ENCODE results near the gene VPS41.
"Not testable (repeated sequence)": the region's sequence is repeated elsewhere in the genome, so short reads cannot be mapped to it uniquely, and the experiment has no call there.

VPS41 gene

GRCh38 chr7:38863601-38864291, 45.2 kb downstream of the VPS41 start:
- no peak for DNase-seq
- in situ Hi-C loops (cut with MboI; ENCODE audit: low pct_unique_long_range_greater_than_20kb, low sequenced_read_pairs): no loop called here

DNA sequence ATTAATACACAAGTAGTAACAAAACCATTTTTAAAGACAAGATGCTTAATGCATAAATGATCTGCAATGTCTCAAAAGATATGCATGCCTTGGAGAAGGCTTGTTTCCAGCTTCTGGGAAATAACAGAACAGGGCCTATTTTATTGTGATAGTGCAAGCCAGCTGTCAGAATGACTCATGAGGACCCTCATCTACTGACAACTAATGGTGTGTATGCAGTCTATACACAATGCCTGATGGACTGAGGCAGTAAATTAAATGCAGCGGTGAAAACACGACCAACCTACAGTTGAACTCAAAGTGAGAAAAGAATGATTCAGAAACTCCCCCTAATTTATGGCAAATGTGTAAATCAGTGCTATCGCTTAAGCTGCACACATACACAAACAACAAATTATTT, 46.3 kb downstream of the VPS41 start:
- no peak for DNase-seq
- in situ Hi-C loops (cut with MboI; ENCODE audit: low pct_unique_long_range_greater_than_20kb, low sequenced_read_pairs): no loop called here

DNA sequence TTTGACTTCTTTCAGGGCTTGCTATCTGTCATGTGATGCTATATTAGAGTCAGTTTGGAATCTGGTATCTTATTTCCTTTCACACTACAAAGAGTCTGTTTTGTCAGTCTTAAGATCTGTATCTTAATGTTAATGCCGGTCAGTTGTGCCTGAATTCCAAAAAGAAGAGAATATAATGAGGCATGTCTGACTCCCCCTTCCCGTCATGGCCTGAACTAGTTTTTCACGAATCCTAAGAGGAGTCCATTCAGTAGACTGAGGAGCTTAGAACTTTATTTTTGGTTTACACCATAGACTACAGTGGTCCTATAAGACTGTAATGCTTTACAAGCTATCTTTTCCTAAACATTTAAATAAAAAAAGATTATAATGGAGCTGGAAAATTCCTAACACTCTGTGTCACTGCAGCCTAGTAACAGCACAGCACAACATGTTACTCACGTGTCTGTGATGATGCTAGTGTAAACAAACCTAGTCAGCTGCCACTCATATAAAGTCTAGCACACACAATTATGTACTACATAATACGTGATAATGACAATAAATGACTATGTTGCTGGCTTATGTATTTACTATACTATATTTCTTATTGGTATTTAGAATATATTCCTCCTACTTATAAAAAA, 50.6 kb downstream of the VPS41 start:
- in situ Hi-C loops (cut with MboI; ENCODE audit: low pct_unique_long_range_greater_than_20kb, low sequenced_read_pairs): no loop called here
- DNase-seq: no peak

- no peak for DNase-seq
- in situ Hi-C loops (cut with MboI; ENCODE audit: low pct_unique_long_range_greater_than_20kb, low sequenced_read_pairs): no loop called here
Observed at GRCh38 chr7:38855867-38856266, 53.1 kb downstream of the VPS41 start.

- DNase-seq: no peak
- in situ Hi-C loops (cut with MboI; ENCODE audit: low pct_unique_long_range_greater_than_20kb, low sequenced_read_pairs): no loop called here
Observed at GRCh38 chr7:38855386-38855785, 53.6 kb downstream of the VPS41 start.

- DNase-seq; in situ Hi-C loops (cut with MboI; ENCODE audit: low pct_unique_long_range_greater_than_20kb, low sequenced_read_pairs): not testable (repeated sequence)
Observed at GRCh38 chr7:38854947-38855346, 54.0 kb downstream of the VPS41 start.

GRCh38 chr7:38851321-38851720, 57.7 kb downstream of the VPS41 start:
- in situ Hi-C loops (cut with MboI; ENCODE audit: low pct_unique_long_range_greater_than_20kb, low sequenced_read_pairs): no loop called here
- DNase-seq: no peak

- DNase-seq: no peak
- in situ Hi-C loops (cut with MboI; ENCODE audit: low pct_unique_long_range_greater_than_20kb, low sequenced_read_pairs): no loop called here
Observed at GRCh38 chr7:38846280-38846679, 62.7 kb downstream of the VPS41 start.

GRCh38 chr7:38844952-38845563, 63.9 kb downstream of the VPS41 start:
- in situ Hi-C loops (cut with MboI; ENCODE audit: low pct_unique_long_range_greater_than_20kb, low sequenced_read_pairs): no loop called here
- no peak for DNase-seq

DNA sequence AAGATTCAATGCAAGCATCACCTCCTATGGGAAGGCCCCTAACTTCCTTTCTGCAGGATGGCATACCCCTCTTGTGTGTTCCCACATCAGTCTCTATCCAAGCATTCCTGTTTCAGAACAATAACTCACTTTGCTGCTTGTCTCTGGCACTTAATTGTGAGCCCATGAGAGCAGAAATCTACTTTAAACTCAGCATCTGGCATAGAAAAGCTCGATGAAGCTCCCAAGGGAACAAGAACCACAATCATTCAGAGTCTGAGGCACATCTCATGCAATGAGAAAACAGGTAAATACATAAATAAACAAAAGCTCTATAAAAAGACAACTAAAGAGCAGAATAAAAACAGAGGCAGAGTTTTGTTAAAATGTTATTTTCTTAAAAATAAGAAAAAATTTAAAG, 66.2 kb downstream of the VPS41 start:
- in situ Hi-C loops (cut with MboI; ENCODE audit: low pct_unique_long_range_greater_than_20kb, low sequenced_read_pairs): no loop called here
- DNase-seq: no peak

DNA sequence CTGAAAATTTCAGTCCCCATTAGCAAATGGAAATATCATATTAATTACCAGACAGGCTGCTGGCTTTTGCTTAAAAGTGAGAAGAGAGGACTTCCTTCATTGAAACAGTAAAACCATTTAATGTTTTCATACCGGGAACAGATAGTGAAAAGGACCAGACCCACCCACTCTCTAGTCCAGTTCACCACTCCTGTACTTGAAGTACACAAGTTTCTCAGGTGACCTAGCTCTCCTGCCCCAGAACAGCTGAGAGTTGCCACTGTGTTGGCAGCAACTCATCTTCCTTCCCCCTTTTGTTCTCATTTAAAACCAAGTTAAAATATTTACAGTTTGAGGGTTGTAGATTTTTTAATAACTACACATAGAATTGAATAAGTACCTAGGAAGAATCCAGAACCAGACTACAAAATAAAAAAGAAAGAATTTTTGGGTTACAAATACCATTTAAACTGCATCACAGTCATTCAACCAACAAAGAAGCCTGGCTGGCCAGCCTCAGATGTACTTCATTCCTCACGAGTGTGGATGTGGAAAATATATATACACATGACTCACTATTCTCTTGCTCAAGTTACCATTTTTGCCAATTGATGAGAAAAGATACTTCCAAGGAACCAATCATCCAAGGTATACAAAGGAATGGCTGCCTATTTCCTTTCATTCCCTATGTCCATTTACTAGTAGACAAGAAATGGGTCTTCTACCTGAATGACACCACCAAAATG, 68.1 kb downstream of the VPS41 start:
- DNase-seq: no peak
- in situ Hi-C loops (cut with MboI; ENCODE audit: low pct_unique_long_range_greater_than_20kb, low sequenced_read_pairs): no loop called here

- in situ Hi-C loops (cut with MboI; ENCODE audit: low pct_unique_long_range_greater_than_20kb, low sequenced_read_pairs): no loop called here
- no peak for DNase-seq
Observed at GRCh38 chr7:38839851-38840250, 69.1 kb downstream of the VPS41 start.

GRCh38 chr7:38838725-38839385, 70.1 kb downstream of the VPS41 start:
- in situ Hi-C loops (cut with MboI; ENCODE audit: low pct_unique_long_range_greater_than_20kb, low sequenced_read_pairs): no loop called here

DNA sequence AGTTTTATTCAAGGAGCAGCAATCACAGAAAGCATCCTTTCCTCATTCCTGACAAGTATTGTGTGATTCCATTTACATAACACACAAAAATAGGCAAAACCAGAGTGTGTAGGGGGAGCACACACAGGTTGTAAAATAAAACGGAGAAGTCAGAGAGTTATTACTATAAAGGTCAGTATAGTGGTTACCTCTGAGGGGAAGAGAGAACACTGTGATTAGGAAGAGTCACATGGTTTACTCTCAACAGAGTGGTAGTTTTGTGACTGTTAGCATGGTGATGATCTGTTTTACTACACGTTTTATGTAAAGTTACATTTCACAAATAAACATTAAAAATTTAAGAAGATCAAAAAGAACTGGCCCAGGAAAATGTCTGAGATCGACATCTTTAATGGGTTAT, 74.6 kb downstream of the VPS41 start:
- in situ Hi-C loops (cut with MboI; ENCODE audit: low pct_unique_long_range_greater_than_20kb, low sequenced_read_pairs): no loop called here
- DNase-seq: no peak

More at GRCh38 chr7:38838725-38839385, 70.1 kb downstream of the VPS41 start:
- DNase-seq: no peak

GRCh38 chr7:38833329-38833728, 75.7 kb downstream of the VPS41 start:
- no peak for DNase-seq
- in situ Hi-C loops (cut with MboI; ENCODE audit: low pct_unique_long_range_greater_than_20kb, low sequenced_read_pairs): no loop called here

DNA sequence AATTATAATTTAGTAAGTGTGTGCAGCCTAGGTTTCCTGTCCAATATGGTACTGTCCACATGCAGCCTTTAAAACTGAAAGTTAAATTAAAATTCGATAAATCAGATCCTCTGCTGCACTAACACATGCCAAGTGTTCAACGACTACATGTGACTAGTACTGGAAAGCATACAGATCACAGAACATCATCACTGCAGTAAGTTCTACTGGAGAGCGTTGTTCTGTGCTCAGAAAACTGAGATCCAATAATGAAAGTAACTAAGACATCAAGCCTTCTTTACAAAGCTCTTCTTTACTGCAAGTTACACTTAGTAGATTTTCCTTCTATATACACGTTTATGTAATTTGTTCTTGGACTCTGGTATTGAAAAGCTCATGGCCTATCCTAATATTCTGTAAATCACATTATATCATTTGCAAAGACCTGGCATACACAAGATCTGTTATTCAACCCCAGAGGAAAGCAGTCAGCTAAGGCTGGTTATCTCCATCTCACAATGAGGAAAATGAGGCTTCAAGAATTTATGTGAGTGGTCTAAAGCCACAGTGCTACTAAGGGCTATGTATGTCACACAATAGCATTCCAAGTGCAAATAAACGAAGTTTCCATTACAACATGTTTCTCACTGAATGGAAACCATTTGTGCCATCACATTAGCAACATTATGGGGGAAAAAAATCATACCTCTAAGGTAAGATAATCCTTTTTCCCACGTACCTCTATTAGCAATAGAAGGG, 77.6 kb downstream of the VPS41 start:
- no peak for DNase-seq
- in situ Hi-C loops (cut with MboI; ENCODE audit: low pct_unique_long_range_greater_than_20kb, low sequenced_read_pairs): no loop called here

DNA sequence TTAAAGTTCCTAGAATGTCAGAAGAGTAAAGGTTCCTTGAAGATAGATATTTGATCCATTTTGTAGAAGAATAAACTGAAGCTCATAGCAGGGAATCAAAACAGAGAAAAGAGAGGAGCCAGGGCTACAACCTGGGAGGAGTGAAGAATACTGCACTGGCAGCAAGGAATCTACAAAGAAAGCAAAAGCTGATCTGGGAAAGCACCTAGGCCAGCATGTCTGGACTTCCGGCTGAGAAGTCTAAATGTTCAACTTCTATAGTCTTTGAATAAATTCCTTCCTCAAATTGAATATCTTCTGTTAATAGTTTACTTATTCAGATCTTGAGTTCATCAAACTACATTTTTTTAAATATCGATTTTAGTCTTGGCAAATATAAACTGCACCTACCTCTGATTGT, 78.2 kb downstream of the VPS41 start:
- in situ Hi-C loops (cut with MboI; ENCODE audit: low pct_unique_long_range_greater_than_20kb, low sequenced_read_pairs): no loop called here

GRCh38 chr7:38829488-38830165, 79.4 kb downstream of the VPS41 start:
- DNase-seq: no peak
- in situ Hi-C loops (cut with MboI; ENCODE audit: low pct_unique_long_range_greater_than_20kb, low sequenced_read_pairs): no loop called here

More for the DNA sequence above, 78.2 kb downstream of the VPS41 start:
- no peak for DNase-seq

Data from KBM-7 (cell line).